Liver (tissue), 9 donors: Measurements from ENCODE around the gene RPP40. TPM values are rescaled to one million over a fixed set of nuclear protein-coding genes. Genes with fewer than 3 reads are reported as not detected.

Experiments used
- DNase-seq: peaks from one replicate; pipeline ENCODE4 v3.0.0-alpha.2; 2017; ENCODE audit warnings: low spot score
- H3K27ac ChIP-seq, 2 donors: one replicate each; pipeline ENCODE4 v1.7.0; 2013; ENCODE audit warnings: inconsistent platforms in 2 of 2, low read length in 2 of 2, control low read depth in 1 of 2, low read depth in 1 of 2, mild to moderate bottlenecking in 1 of 2
- H3K27me3 ChIP-seq, 4 donors: one replicate each; pipeline versions ENCODE4 v1.6.1 to v1.7.0; 2013; ENCODE audit warnings: low read length in 3 of 4, inconsistent platforms in 1 of 4, mild to moderate bottlenecking in 1 of 4, moderate library complexity in 1 of 4; ENCODE audit not compliant: control insufficient read depth in 4 of 4, insufficient read depth in 4 of 4
- H3K36me3 ChIP-seq, 4 donors: one replicate each; pipeline versions ENCODE4 v1.6.1 to v1.7.0; 2013; ENCODE audit warnings: low read length in 3 of 4, mild to moderate bottlenecking in 3 of 4, low read depth in 1 of 4, moderate library complexity in 1 of 4; ENCODE audit not compliant: control insufficient read depth in 4 of 4, insufficient read depth in 3 of 4
- H3K4me1 ChIP-seq, 4 donors: one replicate each; pipeline versions ENCODE4 v1.6.1 to v1.7.0; 2013; ENCODE audit warnings: low read length in 3 of 4, mild to moderate bottlenecking in 3 of 4, moderate library complexity in 1 of 4; ENCODE audit not compliant: control insufficient read depth in 4 of 4, insufficient read depth in 4 of 4
- H3K4me3 ChIP-seq, 3 donors: one replicate each; pipeline versions ENCODE4 v1.6.1 to v1.7.0; 2013; ENCODE audit warnings: low read length in 3 of 3, control low read depth in 1 of 3, low read depth in 1 of 3, mild to moderate bottlenecking in 1 of 3
- H3K9ac ChIP-seq, 2 donors: one replicate each; pipeline ENCODE4 v1.7.0; 2013; ENCODE audit warnings: low read length in 2 of 2, mild to moderate bottlenecking in 2 of 2, moderate library complexity in 2 of 2, control low read depth in 1 of 2, low read depth in 1 of 2
- H3K9me3 ChIP-seq, 4 donors: one replicate each; pipeline versions ENCODE4 v1.6.1 to v1.7.0; 2013; ENCODE audit warnings: low read length in 3 of 4; ENCODE audit not compliant: control insufficient read depth in 4 of 4
- ATF3 ChIP-seq: IDR thresholded peaks from 2 replicates; pipeline ENCODE4 v1.6.1; 2016; ENCODE audit warnings: antibody characterized with exemption
- CTCF ChIP-seq: fragments of 150-350 bp; IDR thresholded peaks from 2 replicates; pipeline ENCODE4 v1.5.1; 2017; ENCODE audit warnings: improper control_type of control experiment, low read depth, low read length; ENCODE audit not compliant: missing input control
- EGR1 ChIP-seq, 2 donors: IDR thresholded peaks; 2 replicates each; pipeline ENCODE4 v1.6.1; 2016 to 2018; ENCODE audit warnings: antibody characterized with exemption in 2 of 2, low read depth in 2 of 2
- FOXA1 ChIP-seq: IDR thresholded peaks from 2 replicates; pipeline ENCODE4 v1.6.1; 2016; ENCODE audit warnings: antibody characterized with exemption
- FOXA2 ChIP-seq: IDR thresholded peaks from 2 replicates; pipeline ENCODE4 v1.6.1; 2016; ENCODE audit warnings: antibody characterized with exemption
- GABPA ChIP-seq, 2 donors: IDR thresholded peaks in 1 of 2; conservative IDR thresholded peaks in 1 of 2; 2 replicates each; pipeline ENCODE4 v1.6.1; 2016; ENCODE audit warnings: antibody characterized with exemption in 2 of 2, mild to moderate bottlenecking in 1 of 2, moderate library complexity in 1 of 2
- HNF4A ChIP-seq, 2 donors: conservative IDR thresholded peaks; 2 replicates each; pipeline ENCODE4 v1.6.1; 2016; ENCODE audit warnings: antibody characterized with exemption in 2 of 2, mild to moderate bottlenecking in 2 of 2
- HNF4G ChIP-seq: IDR thresholded peaks from 2 replicates; pipeline ENCODE4 v1.6.1; 2016; ENCODE audit warnings: antibody characterized with exemption
- JUND ChIP-seq, 2 donors: IDR thresholded peaks; 2 replicates each; pipeline ENCODE4 v1.6.1; 2016; ENCODE audit warnings: antibody characterized with exemption in 2 of 2
- NR2F2 ChIP-seq: IDR thresholded peaks from 2 replicates; pipeline ENCODE4 v1.6.1; 2016; ENCODE audit warnings: antibody characterized with exemption
- RAD21 ChIP-seq, 2 donors: IDR thresholded peaks; 2 replicates each; pipeline ENCODE4 v1.6.1; 2016; ENCODE audit warnings: antibody characterized with exemption in 2 of 2, mild to moderate bottlenecking in 2 of 2
- REST ChIP-seq: IDR thresholded peaks from 2 replicates; pipeline ENCODE4 v1.6.1; 2016; ENCODE audit warnings: antibody characterized with exemption, mild to moderate bottlenecking
- RXRA ChIP-seq, 2 donors: IDR thresholded peaks; 2 replicates each; pipeline ENCODE4 v1.6.1; 2017 to 2018; ENCODE audit warnings: antibody characterized with exemption in 2 of 2, mild to moderate bottlenecking in 1 of 2
- TAF1 ChIP-seq: conservative IDR thresholded peaks from 2 replicates; pipeline ENCODE4 v1.6.1; 2016; ENCODE audit warnings: antibody characterized with exemption, mild to moderate bottlenecking
- YY1 ChIP-seq: IDR thresholded peaks from 2 replicates; pipeline ENCODE4 v1.6.1; 2016; ENCODE audit warnings: antibody characterized with exemption, mild to moderate bottlenecking
- ZBTB33 ChIP-seq: IDR thresholded peaks from 2 replicates; pipeline ENCODE4 v1.6.1; 2016; ENCODE audit warnings: antibody characterized with exemption
- WGBS: extraction: QIAGEN DNeasy Blood & Tissue Kit; methylation state at CpG from one replicate; pipeline ENCODE4 v1.1.7; 2013; 5-methylcytosine and 5-hydroxymethylcytosine counted together
- polyA plus RNA-seq, 2 donors: library from polyadenylated mRNA; stranded (reverse) in 1 of 2; unstranded in 1 of 2; fragments of 200-250 nt in 1 of 2; fragments of >200 nt in 1 of 2; fragmentation: Nextera tagmentation in 1 of 2; extraction: Ambion mirVana in 1 of 2; gene quantifications; one replicate each; pipeline versions ENCODE4 v1.2.1 to v1.2.3, GENCODE V29; 2013 to 2015
- total RNA-seq, 2 donors: library from RNA; depleted of rRNA; stranded (reverse); fragments of >200 nt; gene quantifications; one replicate each; pipeline ENCODE4 v1.2.3, GENCODE V29; 2014
- TF ChIP-seq, protein P1 (sequence below): IDR thresholded peaks from 2 replicates; pipeline ENCODE4 v1.6.1; 2016; ENCODE audit warnings: antibody characterized with exemption
- donor health status: healthy.
- donor health status: healthy.
- donor health status: healthy.
- donor health status: healthy.
- donor health status: healthy.

The RPP40 gene
- total and polyA plus RNA-seq, 4 donors: 5.4 to 9.5 (median 8.9) TPM

- no peaks in the 10 kb centered on the region for H3K9me3 ChIP-seq
- H3K36me3 ChIP-seq: peaks cover 11 to 21% (median 15%) of the 10 kb centered on the region in 4 donors
- 89% methylated on average over 2 of the region's 2 CpGs for WGBS
- no peak for DNase-seq
- H3K4me1 ChIP-seq: peaks cover 0 to 9% (median 2%) of the 10 kb centered on the region in 4 donors
- no peak overlapping the region for H3K4me3 ChIP-seq
- no peak overlapping the region for H3K27ac ChIP-seq
- no peak for TF ChIP-seq HNF4G
- no peak overlapping the region for H3K9ac ChIP-seq
- H3K27me3 ChIP-seq: no peaks in the 10 kb centered on the region
Measured at GRCh38 chr6:4999586-4999985, 4.3 kb downstream of the RPP40 start.

DNA sequence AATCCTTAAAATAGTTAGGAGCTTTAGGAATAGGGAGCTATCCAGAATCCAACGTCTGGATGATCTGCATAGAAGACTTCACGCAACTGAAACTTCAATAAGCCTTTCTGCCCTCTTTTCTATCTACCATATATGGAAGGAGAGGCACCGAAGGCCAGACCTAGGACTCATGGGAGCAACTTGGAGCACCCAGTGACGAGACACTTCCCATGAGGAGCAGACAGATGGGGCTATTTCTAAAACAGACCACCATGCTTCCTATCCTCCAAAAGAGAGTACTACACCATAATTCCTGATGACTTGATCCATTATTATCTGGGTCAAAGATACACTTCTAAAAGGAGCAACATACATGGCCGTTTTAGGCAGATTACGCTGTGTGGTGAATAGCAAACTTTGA is 6.0 kb downstream of the RPP40 start:
- WGBS: 79% methylated on average over 6 of the region's 6 CpGs
- H3K9ac ChIP-seq: no peak overlapping the region
- DNase-seq: no peak
- H3K36me3 ChIP-seq: peaks cover 11 to 21% (median 15%) of the 10 kb centered on the region in 4 donors
- no peaks in the 10 kb centered on the region for H3K4me1 ChIP-seq
- no peak for TF ChIP-seq EGR1 (IDR thresholded peaks at IDR 0.05; ENCODE audit: low read depth in 2 of 2)
- H3K9me3 ChIP-seq: no peaks in the 10 kb centered on the region
- no peak overlapping the region for H3K27ac ChIP-seq
- no peak overlapping the region for H3K4me3 ChIP-seq
- no peaks in the 10 kb centered on the region for H3K27me3 ChIP-seq

DNA sequence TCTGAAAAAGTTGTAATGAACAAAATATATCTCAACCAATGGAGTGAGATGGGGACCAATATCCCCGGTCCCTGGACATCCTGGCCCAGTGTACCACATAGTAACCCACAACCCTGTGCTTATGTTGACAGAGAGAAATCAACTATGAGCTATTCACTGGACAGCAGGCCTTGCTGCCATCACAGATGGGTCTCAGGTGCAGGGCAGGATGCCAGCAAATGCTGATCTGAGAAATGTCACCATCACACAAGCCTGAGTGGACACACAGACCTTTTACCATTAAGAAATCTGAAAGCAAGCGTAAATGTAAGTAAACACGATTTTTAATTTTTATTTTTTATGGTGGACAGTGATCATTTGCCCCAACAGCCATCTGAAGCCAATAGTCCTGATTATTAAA is 9.1 kb downstream of the RPP40 start:
- TF ChIP-seq FOXA1 (no peak), RAD21 (IDR thresholded peaks at IDR 0.05) (no peak), GABPA (IDR thresholded peaks at IDR 0.05 in 1 of 2, conservative IDR thresholded peaks at IDR 0.05 in 1 of 2) (no peak), NR2F2 (no peak), RXRA (IDR thresholded peaks at IDR 0.05) (no peak)
- H3K27me3 ChIP-seq: no peaks in the 10 kb centered on the region
- H3K36me3 ChIP-seq: peaks cover 8 to 21% (median 13%) of the 10 kb centered on the region in 4 donors
- no peak for DNase-seq
- no peaks in the 10 kb centered on the region for H3K4me1 ChIP-seq
- no peak overlapping the region for H3K27ac ChIP-seq
- no peaks in the 10 kb centered on the region for H3K9me3 ChIP-seq
- H3K4me3 ChIP-seq: no peak overlapping the region
- H3K9ac ChIP-seq: no peak overlapping the region
- WGBS: 91% methylated on average over 3 of the region's 3 CpGs

DNA sequence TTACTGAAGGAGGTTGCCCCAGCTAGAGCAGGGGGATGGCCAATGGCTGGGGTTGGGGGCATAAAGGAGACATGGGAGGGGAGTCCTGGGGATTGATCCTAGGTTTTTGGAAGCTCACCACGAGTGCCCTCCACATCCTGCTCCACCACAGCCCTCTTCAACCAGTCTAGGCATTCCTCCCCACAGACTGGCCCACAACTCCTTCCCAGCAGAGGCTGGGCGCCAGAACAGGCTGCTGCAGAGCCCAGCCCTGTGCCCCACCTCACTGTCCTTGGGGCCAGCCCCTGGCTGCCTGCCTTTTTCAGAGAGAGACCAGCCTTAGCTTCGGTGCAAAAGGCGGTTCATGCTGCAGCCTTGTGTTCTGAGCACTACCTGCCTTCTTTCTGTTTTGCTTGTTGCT is 16.4 kb downstream of the RPP40 start:
- 88% methylated on average over 4 of the region's 4 CpGs for WGBS
- Histone ChIP-seq H3K27ac (no peak overlapping the region), H3K27me3 (no peaks in the 10 kb centered on the region), H3K36me3 (no peaks in the 10 kb centered on the region), H3K9ac (no peak overlapping the region), H3K9me3 (peaks cover 0 to 1% (median 0%) of the 10 kb centered on the region in 4 donors), H3K4me1 (no peaks in the 10 kb centered on the region), H3K4me3 (no peak overlapping the region)
- no peak for DNase-seq
- no peak for TF ChIP-seq HNF4G
- no peak for TF ChIP-seq REST
- TF ChIP-seq RXRA (IDR thresholded peaks at IDR 0.05): no peak
- TF ChIP-seq HNF4A (conservative IDR thresholded peaks at IDR 0.05): no peak
- TF ChIP-seq RAD21 (IDR thresholded peaks at IDR 0.05): no peak
- TF ChIP-seq CTCF: no peak
- TF ChIP-seq GABPA (IDR thresholded peaks at IDR 0.05 in 1 of 2, conservative IDR thresholded peaks at IDR 0.05 in 1 of 2): no peak
- no peak for TF ChIP-seq ATF3
- no peak for TF ChIP-seq NR2F2
- TF ChIP-seq EGR1 (IDR thresholded peaks at IDR 0.05; ENCODE audit: low read depth in 2 of 2): no peak
- no peak for TF ChIP-seq JUND (IDR thresholded peaks at IDR 0.05)
- TF ChIP-seq YY1: no peak
- TF ChIP-seq TAF1: no peak
- TF ChIP-seq, protein P1, sequence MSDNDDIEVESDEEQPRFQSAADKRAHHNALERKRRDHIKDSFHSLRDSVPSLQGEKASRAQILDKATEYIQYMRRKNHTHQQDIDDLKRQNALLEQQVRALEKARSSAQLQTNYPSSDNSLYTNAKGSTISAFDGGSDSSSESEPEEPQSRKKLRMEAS: no peak
- no peak for TF ChIP-seq FOXA2
- no peak for TF ChIP-seq FOXA1
- TF ChIP-seq ZBTB33: no peak
